HG03025 (cell line): ENCODE measurements around the gene PPFIA3.
"Not testable (repeated sequence)": the region's sequence is repeated elsewhere in the genome, so short reads cannot be mapped to it uniquely, and the experiment has no call there.

Experiments
- ATAC-seq: cut with Tn5 transposase; IDR thresholded peaks from one replicate; pipeline ENCODE4 v1.9.1; 2021; ENCODE audit warnings: mild to moderate bottlenecking, moderate library complexity; ENCODE audit not compliant: unreplicated experiment, low FRiP score

The PPFIA3 gene

GRCh38 chr19:49119411-49120324 lies at the start of gene PPFIA3:
Gene PPFIA3, plus strand, starts transcription at chr19:49119544. Its CDS starts 8,330 bp downstream, at chr19:49127874.
- no peak for ATAC-seq

- ATAC-seq = no peak
Observed at GRCh38 chr19:49070416-49070815, 48.9 kb upstream of the PPFIA3 start.

DNA sequence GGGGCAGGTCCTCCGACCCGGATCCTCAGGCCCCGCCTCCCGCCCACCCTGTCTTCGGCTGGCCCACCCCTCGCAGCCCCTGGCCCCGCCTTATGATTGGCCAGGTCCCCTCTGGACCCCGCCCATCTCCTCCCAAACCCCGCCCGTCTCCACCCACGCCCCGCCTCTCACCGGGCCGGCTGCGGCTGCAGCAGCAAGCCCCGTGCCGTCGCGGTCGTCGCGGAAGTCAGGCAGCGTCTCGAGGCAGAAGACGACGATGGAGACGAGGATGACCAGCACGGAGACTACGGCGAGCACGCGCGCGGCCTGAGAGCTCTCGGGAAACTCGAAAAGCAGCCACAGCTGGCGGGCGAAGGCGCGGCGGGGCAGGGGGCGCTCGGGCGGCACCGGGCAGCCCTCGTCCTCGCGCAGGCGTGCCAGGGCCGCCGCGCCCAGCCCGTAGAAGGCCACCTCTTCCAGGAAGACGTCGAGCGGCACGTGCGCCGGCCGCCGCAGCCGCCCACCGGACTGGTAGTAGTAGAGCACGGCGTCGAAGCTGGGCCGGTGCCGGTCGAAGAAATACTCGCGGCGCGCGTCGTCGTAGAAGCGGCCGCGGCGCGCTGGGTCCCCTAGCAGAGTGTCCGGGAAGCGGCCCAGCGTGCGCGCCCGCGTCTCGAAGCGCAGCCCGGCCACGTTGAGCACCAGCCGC lies 47.3 kb upstream of the PPFIA3 start:
- no peak for ATAC-seq

DNA sequence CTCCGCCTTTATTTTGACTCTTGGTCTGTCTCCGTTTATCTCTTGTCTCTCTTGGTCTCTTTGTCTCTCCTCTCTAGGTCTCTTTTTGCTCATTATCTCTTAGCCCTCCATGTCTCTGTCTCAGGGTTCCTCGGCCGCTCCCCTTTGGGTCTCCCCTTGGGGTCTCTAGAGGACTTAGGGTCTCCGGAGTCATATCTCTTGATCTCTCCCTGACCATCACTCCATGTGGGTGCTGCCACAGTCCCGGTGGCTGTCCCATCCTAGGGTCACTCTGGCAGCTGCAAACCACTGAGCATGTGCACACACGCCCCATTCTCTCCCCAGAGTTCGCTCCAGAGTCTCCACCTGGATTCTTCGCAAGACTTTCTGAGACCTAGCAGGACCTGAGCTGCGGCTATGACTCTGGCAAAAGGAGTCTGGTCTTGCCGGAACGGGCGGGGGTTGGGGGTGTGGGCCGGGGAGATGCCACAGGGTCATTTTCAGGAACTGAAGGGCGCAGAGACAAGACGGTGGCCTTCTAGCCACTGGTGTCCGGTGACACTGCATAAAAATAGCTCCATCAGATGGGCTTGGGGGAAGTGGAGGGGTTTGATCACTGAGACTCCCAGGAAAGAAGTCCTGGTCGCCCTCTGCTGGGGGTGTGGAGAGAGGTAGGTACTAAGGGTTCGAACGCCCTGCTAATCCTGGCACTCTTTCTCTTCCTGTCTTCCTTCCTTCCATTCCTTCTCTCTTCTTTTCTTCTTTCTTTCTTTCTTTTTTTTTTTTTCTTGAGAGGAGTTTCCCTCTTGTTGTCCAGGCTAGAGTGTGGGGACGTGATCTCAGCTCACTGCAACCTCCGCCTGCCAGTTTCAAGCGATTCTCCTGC lies 45.6 kb upstream of the PPFIA3 start:
- no peak for ATAC-seq

GRCh38 chr19:49074869-49075268 lies 44.5 kb upstream of the PPFIA3 start:
- not testable (repeated sequence) for ATAC-seq

DNA sequence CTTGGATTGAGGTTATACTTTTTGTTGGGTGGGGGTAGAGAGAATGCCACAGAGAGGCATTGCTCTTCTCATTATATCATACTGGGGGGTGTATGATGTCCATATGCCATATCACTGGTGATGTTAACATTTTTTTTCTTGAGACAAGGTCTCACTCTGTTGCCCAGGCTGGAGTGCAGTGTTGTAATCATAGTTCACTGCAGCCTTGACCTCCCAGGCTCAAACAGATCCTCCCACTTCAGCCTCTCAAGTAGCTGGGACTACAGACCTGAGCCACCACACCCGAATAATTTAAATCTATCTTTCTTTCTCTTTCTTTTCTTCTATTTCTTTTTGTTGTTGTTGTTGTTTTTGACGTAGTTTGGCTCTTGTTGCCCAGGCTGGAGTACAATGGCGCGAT lies 39.0 kb upstream of the PPFIA3 start:
- no peak for ATAC-seq

GRCh38 chr19:49081273-49081672 lies 38.1 kb upstream of the PPFIA3 start:
- ATAC-seq = no peak

GRCh38 chr19:49084206-49085019 lies 34.9 kb upstream of the PPFIA3 start:
- ATAC-seq = no peak

DNA sequence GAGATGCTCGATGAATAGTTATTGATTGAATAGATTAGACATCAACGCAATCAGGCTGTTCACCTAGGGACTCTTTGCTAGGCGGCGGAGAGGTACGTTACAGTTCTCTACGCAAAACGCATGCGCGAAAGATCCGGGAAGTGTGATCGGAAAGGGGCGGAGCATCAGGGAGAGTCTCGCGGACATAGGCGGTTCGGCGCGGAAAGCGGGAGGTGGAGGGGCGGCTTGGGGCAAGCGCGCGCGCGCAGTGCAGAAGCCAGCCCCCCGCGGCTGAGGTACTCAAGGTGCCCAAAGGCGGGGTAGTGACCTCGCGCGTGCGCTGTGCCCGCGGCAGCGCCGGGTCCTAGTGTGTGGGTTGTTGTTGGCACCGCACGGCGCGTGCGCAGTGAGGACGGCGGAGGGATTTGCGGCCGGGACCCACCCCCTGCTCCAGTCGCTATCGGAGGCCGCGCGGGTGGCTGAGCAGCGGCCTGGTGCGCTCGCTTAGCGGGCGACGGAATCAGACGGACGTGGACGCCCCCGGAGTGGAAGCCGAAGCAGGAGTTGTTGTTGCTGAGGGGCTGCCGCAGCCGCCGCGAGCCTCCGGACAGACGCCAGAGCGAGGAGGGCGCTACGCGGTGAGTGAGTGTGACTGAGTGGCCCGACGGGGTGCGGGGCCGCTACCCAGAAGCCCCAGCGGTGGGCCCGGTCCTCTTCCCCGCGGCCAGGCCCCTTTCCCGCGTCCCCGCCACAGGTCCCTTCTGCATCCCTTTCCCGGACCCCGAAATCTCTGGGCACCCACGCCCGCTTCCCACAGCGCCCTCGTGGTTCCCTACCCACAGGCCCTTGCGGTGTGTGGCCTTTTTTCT lies 34.1 kb upstream of the PPFIA3 start, which contains the start of gene SNRNP70:
Gene SNRNP70 (plus strand): TSS at position 432 of the 848 bp plus-strand sequence. CDS start 964 bp downstream, outside the sequence.
- ATAC-seq = peak; percentile 86

GRCh38 chr19:49085868-49086232 lies 33.5 kb upstream of the PPFIA3 start:
- no peak for ATAC-seq

DNA sequence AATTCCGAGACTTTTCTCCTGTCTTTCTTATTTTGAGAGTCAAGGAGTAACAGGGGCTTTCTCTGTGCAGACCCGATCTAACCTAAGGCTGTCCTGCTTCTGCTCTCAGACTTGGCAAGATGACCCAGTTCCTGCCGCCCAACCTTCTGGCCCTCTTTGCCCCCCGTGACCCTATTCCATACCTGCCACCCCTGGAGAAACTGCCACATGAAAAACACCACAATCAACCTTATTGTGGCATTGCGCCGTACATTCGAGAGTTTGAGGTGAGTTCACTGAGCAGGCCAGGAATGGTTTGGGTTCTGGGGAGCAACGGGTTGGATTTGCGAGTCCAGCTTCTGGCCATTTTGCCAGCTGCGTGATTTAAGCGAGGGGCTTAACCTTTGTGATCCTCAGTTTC lies 33.0 kb upstream of the PPFIA3 start:
- ATAC-seq = no peak

GRCh38 chr19:49091391-49092038 lies 27.8 kb upstream of the PPFIA3 start:
- no peak for ATAC-seq

- no peak for ATAC-seq
Observed at GRCh38 chr19:49092686-49093085, 26.7 kb upstream of the PPFIA3 start.

DNA sequence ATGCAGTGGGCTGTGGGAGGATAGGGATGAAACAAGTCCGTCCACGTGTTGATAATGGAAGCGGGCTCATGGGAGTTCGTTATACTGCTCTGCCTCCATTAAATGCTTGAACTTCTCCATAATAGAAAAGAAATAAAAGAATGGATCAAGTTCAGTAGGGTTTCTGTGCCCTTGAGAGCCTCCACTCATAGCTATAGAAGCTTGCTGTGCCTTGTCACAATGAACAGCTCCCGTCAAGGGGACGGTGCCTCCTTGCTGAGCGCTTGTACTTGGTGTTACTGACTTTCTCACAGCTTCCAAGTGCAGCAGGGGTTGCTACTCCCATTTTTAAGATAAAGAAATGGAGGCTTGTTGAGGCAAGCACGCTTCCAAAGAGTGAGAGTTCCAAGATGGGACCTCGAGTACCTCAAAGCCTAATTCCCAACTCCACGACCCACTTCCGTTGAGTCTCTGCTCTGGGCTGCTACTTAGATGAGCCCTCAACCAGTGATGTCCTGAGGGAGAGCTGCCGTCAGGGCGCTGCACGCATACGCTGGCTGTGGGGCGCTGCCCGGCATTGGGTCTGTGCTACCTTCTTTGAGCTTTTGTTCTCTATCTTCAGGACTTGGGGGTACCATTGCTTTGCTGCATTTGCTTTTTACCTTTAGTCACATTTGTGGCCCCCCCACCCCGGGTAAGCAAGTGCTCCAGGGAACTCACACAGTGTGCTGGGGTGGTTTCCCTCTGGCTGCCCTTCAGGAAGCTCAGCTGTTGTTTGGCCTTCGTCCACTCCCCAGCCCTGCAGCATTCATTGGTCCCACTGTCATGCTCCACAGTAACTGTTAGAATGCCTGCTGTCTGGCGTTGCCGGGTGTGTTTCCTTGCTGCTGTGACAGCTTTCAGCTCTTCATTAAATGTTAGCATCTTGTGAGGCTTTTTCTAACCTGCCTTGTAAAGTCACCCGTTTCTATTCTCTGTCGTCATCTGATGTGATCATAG lies 24.6 kb upstream of the PPFIA3 start:
- ATAC-seq = no peak

DNA sequence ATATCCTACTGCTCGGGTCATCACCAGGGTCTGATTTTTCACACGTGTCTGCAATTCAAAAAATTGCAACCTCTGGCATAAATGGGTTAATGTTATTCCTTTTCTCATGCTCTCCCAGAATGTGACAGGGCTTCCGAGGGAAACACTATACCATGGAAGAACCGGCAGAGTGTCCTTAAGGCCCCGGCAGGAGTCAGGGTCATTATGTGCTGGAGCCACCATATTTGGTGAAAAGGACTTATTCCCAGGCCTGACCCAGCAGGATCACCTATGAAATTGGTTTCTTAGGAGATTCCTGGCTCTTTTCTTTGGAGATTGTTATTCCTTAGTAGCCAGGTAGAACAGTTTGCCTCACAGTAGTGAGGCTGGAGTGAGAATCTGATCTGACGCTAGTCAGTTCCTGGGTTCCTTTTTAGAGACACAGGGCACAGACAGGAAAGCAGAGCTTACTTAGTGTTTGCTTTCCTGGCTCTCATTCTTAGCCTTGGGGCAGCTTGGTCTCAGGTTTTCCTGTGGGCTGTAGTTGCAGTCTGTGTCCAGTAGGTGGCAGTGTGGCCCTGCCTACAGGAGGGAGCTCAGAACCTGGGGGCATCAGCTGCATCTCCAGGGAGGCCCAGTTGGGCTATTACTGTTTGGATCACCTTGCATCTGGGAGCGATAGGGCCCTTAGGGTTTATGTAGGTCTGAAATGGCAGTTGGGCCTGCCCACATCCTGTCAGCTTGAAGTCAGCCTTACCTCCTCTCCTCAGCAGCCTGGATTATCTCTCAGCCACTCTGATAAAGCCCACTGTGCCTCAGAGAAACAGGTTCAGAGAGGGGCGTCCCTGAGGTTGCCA lies 21.7 kb upstream of the PPFIA3 start:
- ATAC-seq = no peak

DNA sequence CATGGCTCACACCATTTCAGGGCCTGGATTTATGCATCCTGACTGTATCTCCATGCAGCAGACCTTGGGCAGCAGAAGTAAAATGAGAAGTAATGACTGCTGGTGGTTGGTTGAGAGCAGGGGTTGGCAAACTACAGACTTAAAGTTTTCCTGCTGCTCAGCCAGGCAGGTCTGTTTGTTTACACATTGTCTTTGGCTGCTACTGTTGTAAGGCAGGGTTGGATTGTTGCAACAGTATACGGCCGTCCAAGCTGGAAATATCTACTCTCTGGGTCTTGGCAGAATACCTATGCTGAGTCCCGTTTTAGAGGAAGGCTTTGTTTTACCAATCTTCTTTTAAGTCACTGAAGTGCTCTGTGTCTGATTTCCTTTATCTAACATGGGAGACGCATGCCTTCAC lies 20.5 kb upstream of the PPFIA3 start:
- ATAC-seq = no peak
